OCI-LY7 (cell line): ENCODE measurements around the gene TFB1M. TPM values are rescaled to one million over a fixed set of nuclear protein-coding genes. Genes with fewer than 3 reads are reported as not detected.

ENCODE experiments used
- BruUV-seq: library from RNA; stranded (reverse); fragments of 400-500 nt; replicated peaks from 2 replicates; lab custom pipeline; 2021; lab: Mats Ljungman, UMichigan
- CTCF ChIA-PET: fragments of 300-600 bp; sonication (Branson Sonifier 250); formaldehyde crosslinking; loops from one replicate; lab custom pipeline; 2022; ENCODE audit warnings: antibody characterized with exemption; ENCODE audit not compliant: unreplicated experiment; lab: Charles Lee
- POLR2A ChIA-PET: fragments of 300-600 bp; sonication (Branson Sonifier 250); formaldehyde crosslinking; loops from one replicate; lab custom pipeline; 2022; ENCODE audit warnings: antibody characterized with exemption; lab: Charles Lee
- DNase-seq: peaks from one replicate; pipeline ENCODE4 v3.0.0-alpha.2; 2015; ENCODE audit warnings: low spot score
- H2AFZ ChIP-seq: fragments of 200-600 bp; sonication (generic), shearing (Covaris generic); 2 replicates; pipeline ENCODE4 v1.6.1; 2014; ENCODE audit warnings: mild to moderate bottlenecking, antibody characterized with exemption, low read length, moderate library complexity
- H3K27ac ChIP-seq: fragments of 200-600 bp; sonication (generic); 2 replicates; pipeline ENCODE4 v1.5.1; 2014; ENCODE audit warnings: mixed run types, low read depth, mild to moderate bottlenecking, moderate library complexity, low read length, inconsistent platforms; ENCODE audit not compliant: poor library complexity, severe bottlenecking
- H3K36me3 ChIP-seq: fragments of 200-600 bp; sonication (generic); 2 replicates; pipeline ENCODE4 v1.6.1; 2014; ENCODE audit warnings: mild to moderate bottlenecking, antibody characterized with exemption, low read length, moderate library complexity, mixed read lengths; ENCODE audit not compliant: insufficient read depth
- H3K4me1 ChIP-seq: fragments of 200-600 bp; sonication (generic); 2 replicates; pipeline ENCODE4 v1.5.1; 2014; ENCODE audit warnings: mild to moderate bottlenecking, low read length; ENCODE audit not compliant: insufficient read depth, poor library complexity, severe bottlenecking
- H3K4me2 ChIP-seq: fragments of 200-600 bp; sonication (generic); 2 replicates; pipeline ENCODE4 v1.6.1; 2014; ENCODE audit warnings: mild to moderate bottlenecking, low read length
- H3K4me3 ChIP-seq: fragments of 200-600 bp; sonication (generic); 2 replicates; pipeline ENCODE4 v1.5.1; 2014; ENCODE audit warnings: mild to moderate bottlenecking, low read depth, low read length; ENCODE audit not compliant: poor library complexity, severe bottlenecking
- H3K79me2 ChIP-seq: fragments of 200-600 bp; sonication (generic); 2 replicates; pipeline ENCODE4 v1.6.1; 2016; ENCODE audit warnings: low read depth, mild to moderate bottlenecking, low read length, moderate library complexity, mixed read lengths; ENCODE audit not compliant: insufficient read depth
- H3K9me2 ChIP-seq: fragments of 200-600 bp; sonication (generic); 2 replicates; pipeline ENCODE4 v1.6.1; 2016; ENCODE audit warnings: mild to moderate bottlenecking, low read length, mixed read lengths; ENCODE audit not compliant: insufficient read depth
- H3K9me3 ChIP-seq: fragments of 200-600 bp; sonication (generic); 2 replicates; pipeline ENCODE4 v1.6.1; 2014; ENCODE audit warnings: mild to moderate bottlenecking, mixed run types, low read length, mixed read lengths
- H4K20me1 ChIP-seq: fragments of 200-600 bp; sonication (generic); 2 replicates; pipeline ENCODE4 v1.6.1; 2014; ENCODE audit warnings: mild to moderate bottlenecking, antibody characterized with exemption, low read length, moderate library complexity, mixed read lengths; ENCODE audit not compliant: insufficient read depth
- EZH2phosphoT487 ChIP-seq: fragments of 200-600 bp; sonication (generic); IDR thresholded peaks from 2 replicates; pipeline ENCODE4 v1.6.1; 2018; ENCODE audit warnings: low read depth, borderline replicate concordance, mild to moderate bottlenecking, mixed run types, antibody characterized with exemption, low read length, moderate library complexity, mixed read lengths
- intact Hi-C: fragments of 100-400 bp; cut with micrococcal nuclease; formaldehyde crosslinking; loops from one replicate; pipeline ENCODE4 v1.10.0; 2022; ENCODE audit not compliant: unreplicated experiment
- total RNA-seq, 2 experiments: library from RNA; depleted of rRNA in 1 of 2; stranded (reverse); fragments of >200 nt in 1 of 2; shearing (Covaris generic) in 1 of 2; gene quantifications; 2 replicates each; pipeline ENCODE4 v1.2.3, GENCODE V29; 2014 to 2022
- TF ChIP-seq, protein P1 (sequence below): fragments of 200-600 bp; sonication (generic); conservative IDR thresholded peaks from 2 replicates; pipeline ENCODE4 v1.5.1; 2014; ENCODE audit warnings: mild to moderate bottlenecking, antibody characterized with exemption, low read length, moderate library complexity, mixed read lengths

Gene TFB1M
- total RNA-seq, 2 experiments from 2014 or later, result 34.8 to 62.8 TPM

DNA sequence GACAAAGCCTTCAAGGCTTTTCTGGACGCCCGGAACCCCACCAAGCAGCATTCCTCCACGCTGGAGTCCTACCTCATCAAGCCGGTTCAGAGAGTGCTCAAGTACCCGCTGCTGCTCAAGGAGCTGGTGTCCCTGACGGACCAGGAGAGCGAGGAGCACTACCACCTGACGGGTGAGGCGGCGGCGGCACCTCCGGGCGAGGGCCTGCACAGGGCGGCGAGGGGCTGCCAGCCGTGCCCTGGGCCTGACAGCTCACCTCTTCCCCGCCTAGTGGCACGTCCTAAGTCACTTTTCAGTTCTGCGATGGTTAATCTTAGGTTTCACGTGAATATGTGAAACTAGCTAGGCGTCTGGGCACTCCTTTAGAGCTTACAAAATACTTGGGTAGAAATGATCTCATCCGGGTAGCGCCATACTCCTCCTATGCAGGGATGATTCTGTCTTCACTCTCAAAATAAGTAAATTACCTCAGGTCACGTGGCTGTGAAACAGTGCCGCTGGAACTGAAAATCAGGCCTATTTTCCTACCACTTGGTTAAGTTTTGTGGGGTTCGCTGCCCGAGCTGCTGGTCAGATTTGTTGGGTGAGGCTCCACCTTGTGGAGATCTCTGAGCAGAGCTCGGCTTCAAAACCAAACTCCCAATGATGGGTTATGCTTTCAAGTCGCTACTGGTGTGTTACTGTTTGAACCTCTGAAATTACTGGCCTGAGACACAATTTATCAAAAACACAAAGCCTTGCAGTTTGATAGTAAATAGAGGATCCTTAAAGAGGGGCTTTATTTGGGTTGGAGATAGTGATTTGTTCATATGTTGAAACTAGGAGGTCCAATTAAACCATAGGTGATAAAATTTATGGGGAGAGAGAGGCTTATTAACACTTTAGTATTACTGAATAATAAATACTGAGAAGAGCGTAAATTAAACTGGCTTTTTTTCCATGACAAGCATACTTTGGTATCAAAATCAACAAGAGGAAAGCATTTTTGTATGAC lies 66.0 kb downstream of the TFB1M start:
- Histone ChIP-seq H2AFZ (no peak overlapping the region), H3K4me1 (no peaks in the 10 kb centered on the region), H3K79me2 (no peaks in the 10 kb centered on the region), H3K9me3 (no peaks in the 10 kb centered on the region), H3K36me3 (peaks cover 80% of the 10 kb centered on the region), H3K27ac (no peak overlapping the region), H3K4me2 (no peak overlapping the region), H3K9me2 (no peaks in the 10 kb centered on the region), H3K4me3 (no peak overlapping the region), H4K20me1 (no peaks in the 10 kb centered on the region)
- TF ChIP-seq, protein P1, sequence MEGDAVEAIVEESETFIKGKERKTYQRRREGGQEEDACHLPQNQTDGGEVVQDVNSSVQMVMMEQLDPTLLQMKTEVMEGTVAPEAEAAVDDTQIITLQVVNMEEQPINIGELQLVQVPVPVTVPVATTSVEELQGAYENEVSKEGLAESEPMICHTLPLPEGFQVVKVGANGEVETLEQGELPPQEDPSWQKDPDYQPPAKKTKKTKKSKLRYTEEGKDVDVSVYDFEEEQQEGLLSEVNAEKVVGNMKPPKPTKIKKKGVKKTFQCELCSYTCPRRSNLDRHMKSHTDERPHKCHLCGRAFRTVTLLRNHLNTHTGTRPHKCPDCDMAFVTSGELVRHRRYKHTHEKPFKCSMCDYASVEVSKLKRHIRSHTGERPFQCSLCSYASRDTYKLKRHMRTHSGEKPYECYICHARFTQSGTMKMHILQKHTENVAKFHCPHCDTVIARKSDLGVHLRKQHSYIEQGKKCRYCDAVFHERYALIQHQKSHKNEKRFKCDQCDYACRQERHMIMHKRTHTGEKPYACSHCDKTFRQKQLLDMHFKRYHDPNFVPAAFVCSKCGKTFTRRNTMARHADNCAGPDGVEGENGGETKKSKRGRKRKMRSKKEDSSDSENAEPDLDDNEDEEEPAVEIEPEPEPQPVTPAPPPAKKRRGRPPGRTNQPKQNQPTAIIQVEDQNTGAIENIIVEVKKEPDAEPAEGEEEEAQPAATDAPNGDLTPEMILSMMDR, result peak; percentile 89
- no peak for TF ChIP-seq EZH2phosphoT487
- no TSS peak for BruUV-seq
- POLR2A ChIA-PET, result interaction anchor here (0.9 kb wide), 1 partner anchor 40 kb away, joined by 3 read pairs; no protein-coding TSS in a partner anchor
- peak; percentile 63 for DNase-seq
- CTCF ChIA-PET, result interaction anchor here (1.2 kb wide), 1 partner anchor 66 kb away, joined by 3 read pairs; no protein-coding TSS in a partner anchor
- intact Hi-C loops, result loop anchor here (1.0 to 10.0 kb wide), 3 partner anchors 71 to 574 kb away; no protein-coding TSS in a partner anchor

DNA sequence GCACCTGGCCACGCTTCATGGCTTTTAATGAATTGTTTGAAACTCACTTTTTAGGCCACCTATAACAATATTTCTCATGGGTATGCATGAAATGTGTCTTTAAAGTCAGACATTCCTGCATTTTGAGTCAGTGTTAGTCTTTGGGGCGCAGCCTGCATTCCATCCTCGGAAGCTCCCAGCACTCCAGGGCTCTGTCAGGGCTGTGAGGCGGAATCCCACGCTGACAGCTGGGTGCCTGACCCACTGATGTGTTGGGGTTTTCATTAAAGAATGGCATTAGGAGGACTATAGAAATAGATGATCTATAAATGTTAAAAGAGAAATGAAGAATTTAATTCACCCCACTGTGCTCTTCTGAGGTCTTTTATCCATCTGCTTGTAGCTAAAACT lies 66.7 kb downstream of the TFB1M start:
- TF ChIP-seq EZH2phosphoT487, result no peak
- TF ChIP-seq, protein P1, result no peak
- BruUV-seq, result no TSS peak
- POLR2A ChIA-PET, result no interaction called here

More for the DNA sequence above, 66.7 kb downstream of the TFB1M start:
- Histone ChIP-seq H3K9me3 (no peaks in the 10 kb centered on the region), H3K36me3 (peaks cover 73% of the 10 kb centered on the region), H2AFZ (no peak overlapping the region), H3K4me2 (no peak overlapping the region), H4K20me1 (no peaks in the 10 kb centered on the region), H3K79me2 (no peaks in the 10 kb centered on the region), H3K9me2 (no peaks in the 10 kb centered on the region), H3K4me1 (no peaks in the 10 kb centered on the region), H3K27ac (no peak overlapping the region), H3K4me3 (no peak overlapping the region)
- intact Hi-C loops, result loop anchor here (1.0 to 10.0 kb wide), 3 partner anchors 70 to 573 kb away; no protein-coding TSS in a partner anchor
- DNase-seq, result no peak
- CTCF ChIA-PET, result interaction anchor here (1.2 kb wide), 1 partner anchor 65 kb away, joined by 3 read pairs; no protein-coding TSS in a partner anchor
